Stomach (tissue), 19 donors: ENCODE measurements around the gene KBTBD3. TPM values are rescaled to one million over a fixed set of nuclear protein-coding genes. Genes with fewer than 3 reads are reported as not detected.

ENCODE experiments used
- DNase-seq, 2 donors: peaks; one replicate each; pipeline versions ENCODE4 v3.0.0 to v3.0.0-alpha.2; 2013 to 2019
- H3K27ac ChIP-seq, 5 donors: fragments of 200-600 bp in 4 of 5; sonication (generic) in 4 of 5; one replicate each; pipeline ENCODE4 v1.5.1; 2013 to 2019; ENCODE audit warnings: mild to moderate bottlenecking in 1 of 5, moderate library complexity in 1 of 5
- H3K27me3 ChIP-seq, 3 donors: fragments of 200-600 bp; sonication (generic); one replicate each; pipeline ENCODE4 v1.5.1; 2017 to 2019; ENCODE audit warnings: mixed run types in 1 of 3
- H3K36me3 ChIP-seq, 4 donors: fragments of 200-600 bp; sonication (generic); 1 replicate in 3 of 4; 2 replicates in 1 of 4; pipeline ENCODE4 v1.5.1; 2016 to 2019
- H3K4me1 ChIP-seq, 4 donors: fragments of 200-600 bp; sonication (generic); one replicate each; pipeline ENCODE4 v1.5.1; 2016 to 2019
- H3K4me3 ChIP-seq, 4 donors: fragments of 200-600 bp; sonication (generic) in 3 of 4; one replicate each; pipeline ENCODE4 v1.5.1; 2016 to 2019; ENCODE audit warnings: mild to moderate bottlenecking in 1 of 4
- H3K9me3 ChIP-seq, 4 donors: fragments of 200-600 bp; sonication (generic); one replicate each; pipeline ENCODE4 v1.5.1; 2016 to 2019
- EP300 ChIP-seq: sonication (generic); formaldehyde crosslinking; IDR thresholded peaks from one replicate; pipeline ENCODE4 v1.6.1; 2017; ENCODE audit warnings: antibody characterized with exemption
- POLR2A ChIP-seq, 4 donors: fragments of 450-650 bp; IDR thresholded peaks; one replicate each; pipeline ENCODE4 v1.6.1; 2016; ENCODE audit warnings: antibody characterized with exemption in 4 of 4, control low read depth in 2 of 4, mild to moderate bottlenecking in 1 of 4, moderate library complexity in 1 of 4
- POLR2AphosphoS5 ChIP-seq, 3 donors: sonication (generic); formaldehyde crosslinking; IDR thresholded peaks; one replicate each; pipeline ENCODE4 v1.6.1; 2016; ENCODE audit warnings: antibody characterized with exemption in 3 of 3
- WGBS, 5 donors: extraction: QIAGEN DNeasy Blood & Tissue Kit in 3 of 5; methylation state at CpG; one replicate each; pipeline versions ENCODE4 v1.1.5 to v1.1.7; 2013 to 2018; 5-methylcytosine and 5-hydroxymethylcytosine counted together
- intact Hi-C: fragments of 100-400 bp; cut with DNase I; formaldehyde crosslinking; loops from one replicate; pipeline ENCODE4 v1.15.1; 2023; ENCODE audit warnings: low total_unique reads
- long read RNA-seq, 10 donors: transcript quantifications; one replicate each; lab custom pipeline, GENCODE V29; 2026
- polyA plus RNA-seq, 3 donors: library from polyadenylated mRNA; stranded (reverse); fragments of 200-250 nt; gene quantifications; one replicate each; pipeline ENCODE4 v1.2.3, GENCODE V29; 2013
- total RNA-seq, 5 donors: library from RNA; depleted of rRNA; stranded (reverse); fragments of >200 nt; gene quantifications; one replicate each; pipeline versions ENCODE4 v1.1.0 to v1.2.3, GENCODE V29; 2014 to 2016
- TF ChIP-seq, protein P1 (sequence below), 7 experiments: fragments of 450-650 bp in 4 of 7; fragments of 200-600 bp in 3 of 7; sonication (generic) in 3 of 7; IDR thresholded peaks; one replicate each; pipeline ENCODE4 v1.5.1; 2016 to 2019; ENCODE audit warnings: antibody characterized with exemption in 7 of 7, control low read depth in 2 of 7, mild to moderate bottlenecking in 1 of 7
- donor health status: healthy with polysubstance abuse.
- donor health status: Bipolar disorder and iron deficiency.
- donor health status: healthy.

The KBTBD3 gene
- 10 to 100 TPM in 3 of 5 donors, 1 to 10 TPM in 1, under 1 TPM in 1; 0.58 to 24.9 (median 11.4) TPM for total RNA-seq
- 1 to 10 TPM; 1.2 to 3.6 (median 2.0) TPM for polyA plus RNA-seq
- long read RNA-seq, donor 1, partial matches to known transcripts: 0 of 4 reads
- long read RNA-seq, donor 1, other reads (novel, unspliced or antisense): 0 of 4 reads
- long read RNA-seq, donor 2: 0 reads
- long read RNA-seq, donor 3, partial matches to known transcripts: 0 of 2 reads
- long read RNA-seq, donor 3, other reads (novel, unspliced or antisense): 0 of 2 reads
- long read RNA-seq, donor 4: 0 reads
- long read RNA-seq, donor 5, partial matches to known transcripts: 0 of 6 reads
- long read RNA-seq, donor 5, other reads (novel, unspliced or antisense): 0 of 6 reads
- long read RNA-seq, donor 6, transcript KBTBD3-205 (4 exons, 2,682 nt): major isoform, 5 of 11 reads
- long read RNA-seq, donor 6, transcript KBTBD3-201 (3 exons, 3,751 nt): major isoform, 5 of 11 reads
- long read RNA-seq, donor 6, partial matches to known transcripts: 0 of 11 reads
- long read RNA-seq, donor 6, other reads (novel, unspliced or antisense): 0 of 11 reads
- long read RNA-seq, donor 7, partial matches to known transcripts: 0 of 5 reads
- long read RNA-seq, donor 7, other reads (novel, unspliced or antisense): 0 of 5 reads
- long read RNA-seq, donor 8, partial matches to known transcripts: 0 of 6 reads
- long read RNA-seq, donor 8, other reads (novel, unspliced or antisense): 0 of 6 reads
- long read RNA-seq, donor 9, partial matches to known transcripts: 0 of 6 reads
- long read RNA-seq, donor 9, other reads (novel, unspliced or antisense): 0 of 6 reads
- long read RNA-seq, donor 10, partial matches to known transcripts: 0 of 1 reads
- long read RNA-seq, donor 10, other reads (novel, unspliced or antisense): 0 of 1 reads

- intact Hi-C loops: no loop called here
- H3K9me3 ChIP-seq: no peaks in the 10 kb centered on the region
- H3K36me3 ChIP-seq: peaks cover 3 to 26% (median 22%) of the 10 kb centered on the region in 4 donors
- no peaks in the 10 kb centered on the region for H3K27me3 ChIP-seq
- 0% methylated on average over 13 to 37 of the region's 37 CpGs for WGBS, 5 donors
- DNase-seq: peak; percentile 99 to 100
- peaks cover 32 to 53% (median 44%) of the 10 kb centered on the region in 4 donors for H3K4me1 ChIP-seq
- H3K27ac ChIP-seq: peak within 1 kb of the TSS; percentile 92 to 98 (median 96)
- TF ChIP-seq, protein P1, sequence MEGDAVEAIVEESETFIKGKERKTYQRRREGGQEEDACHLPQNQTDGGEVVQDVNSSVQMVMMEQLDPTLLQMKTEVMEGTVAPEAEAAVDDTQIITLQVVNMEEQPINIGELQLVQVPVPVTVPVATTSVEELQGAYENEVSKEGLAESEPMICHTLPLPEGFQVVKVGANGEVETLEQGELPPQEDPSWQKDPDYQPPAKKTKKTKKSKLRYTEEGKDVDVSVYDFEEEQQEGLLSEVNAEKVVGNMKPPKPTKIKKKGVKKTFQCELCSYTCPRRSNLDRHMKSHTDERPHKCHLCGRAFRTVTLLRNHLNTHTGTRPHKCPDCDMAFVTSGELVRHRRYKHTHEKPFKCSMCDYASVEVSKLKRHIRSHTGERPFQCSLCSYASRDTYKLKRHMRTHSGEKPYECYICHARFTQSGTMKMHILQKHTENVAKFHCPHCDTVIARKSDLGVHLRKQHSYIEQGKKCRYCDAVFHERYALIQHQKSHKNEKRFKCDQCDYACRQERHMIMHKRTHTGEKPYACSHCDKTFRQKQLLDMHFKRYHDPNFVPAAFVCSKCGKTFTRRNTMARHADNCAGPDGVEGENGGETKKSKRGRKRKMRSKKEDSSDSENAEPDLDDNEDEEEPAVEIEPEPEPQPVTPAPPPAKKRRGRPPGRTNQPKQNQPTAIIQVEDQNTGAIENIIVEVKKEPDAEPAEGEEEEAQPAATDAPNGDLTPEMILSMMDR (IDR thresholded peaks at IDR 0.05): peak in 1 of 7 experiments; percentile 28
- TF ChIP-seq POLR2AphosphoS5 (IDR thresholded peaks at IDR 0.05) (peak; percentile 75 to 92 (median 82)), EP300 (no peak), POLR2A (IDR thresholded peaks at IDR 0.05) (peak in 2 of 4 donors; percentile 85 to 94)
- H3K4me3 ChIP-seq: peak within 1 kb of the TSS; percentile 59 to 86 (median 72)
Measured at GRCh38 chr11:106076919-106077608, at the start of gene KBTBD3. Gene KBTBD3 (minus strand): TSS chr11:106077347. CDS start chr11:106059097, 18,250 bp downstream.

- Histone ChIP-seq H3K27ac (no peak overlapping the region), H3K27me3 (no peaks in the 10 kb centered on the region), H3K36me3 (no peaks in the 10 kb centered on the region), H3K4me1 (no peaks in the 10 kb centered on the region), H3K4me3 (no peak overlapping the region), H3K9me3 (no peaks in the 10 kb centered on the region)
- TF ChIP-seq POLR2AphosphoS5 (IDR thresholded peaks at IDR 0.05) (no peak), EP300 (no peak), POLR2A (IDR thresholded peaks at IDR 0.05) (no peak)
- TF ChIP-seq, protein P1 (IDR thresholded peaks at IDR 0.05): no peak
- intact Hi-C loops: no loop called here
- no peak for DNase-seq
- 52 to 60% (median 57%) methylated on average over 6 of the region's 6 CpGs for WGBS, 5 donors
Measured at GRCh38 chr11:106121570-106122320, 44.6 kb upstream of the KBTBD3 start.

- no peaks in the 10 kb centered on the region for H3K4me1 ChIP-seq
- TF ChIP-seq EP300 (no peak), POLR2A (IDR thresholded peaks at IDR 0.05) (no peak), POLR2AphosphoS5 (IDR thresholded peaks at IDR 0.05) (no peak)
- TF ChIP-seq, protein P1 (IDR thresholded peaks at IDR 0.05): no peak
- no peaks in the 10 kb centered on the region for H3K36me3 ChIP-seq
- intact Hi-C loops: no loop called here
- no peak overlapping the region for H3K4me3 ChIP-seq
- no peak for DNase-seq
- H3K27me3 ChIP-seq: no peaks in the 10 kb centered on the region
- H3K27ac ChIP-seq: no peak overlapping the region
- H3K9me3 ChIP-seq: no peaks in the 10 kb centered on the region
- WGBS, 5 donors: 91 to 93% (median 92%) methylated on average over 6 of the region's 6 CpGs
Measured at GRCh38 chr11:106105986-106106385, 28.8 kb upstream of the KBTBD3 start.
